CD4-positive, alpha-beta T cell treated with Interleukin-15 for 1 hour (primary cell): ENCODE results near the gene RIIAD1.
"Not testable (repeated sequence)": the region's sequence is repeated elsewhere in the genome, so short reads cannot be mapped to it uniquely, and the experiment has no call there.

ENCODE experiments used
- DNase-seq: peaks from one replicate; pipeline ENCODE4 v3.0.0-alpha.2; 2020

RIIAD1 gene, protein sequence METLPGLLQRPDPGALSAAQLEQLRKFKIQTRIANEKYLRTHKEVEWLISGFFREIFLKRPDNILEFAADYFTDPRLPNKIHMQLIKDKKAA

DNA sequence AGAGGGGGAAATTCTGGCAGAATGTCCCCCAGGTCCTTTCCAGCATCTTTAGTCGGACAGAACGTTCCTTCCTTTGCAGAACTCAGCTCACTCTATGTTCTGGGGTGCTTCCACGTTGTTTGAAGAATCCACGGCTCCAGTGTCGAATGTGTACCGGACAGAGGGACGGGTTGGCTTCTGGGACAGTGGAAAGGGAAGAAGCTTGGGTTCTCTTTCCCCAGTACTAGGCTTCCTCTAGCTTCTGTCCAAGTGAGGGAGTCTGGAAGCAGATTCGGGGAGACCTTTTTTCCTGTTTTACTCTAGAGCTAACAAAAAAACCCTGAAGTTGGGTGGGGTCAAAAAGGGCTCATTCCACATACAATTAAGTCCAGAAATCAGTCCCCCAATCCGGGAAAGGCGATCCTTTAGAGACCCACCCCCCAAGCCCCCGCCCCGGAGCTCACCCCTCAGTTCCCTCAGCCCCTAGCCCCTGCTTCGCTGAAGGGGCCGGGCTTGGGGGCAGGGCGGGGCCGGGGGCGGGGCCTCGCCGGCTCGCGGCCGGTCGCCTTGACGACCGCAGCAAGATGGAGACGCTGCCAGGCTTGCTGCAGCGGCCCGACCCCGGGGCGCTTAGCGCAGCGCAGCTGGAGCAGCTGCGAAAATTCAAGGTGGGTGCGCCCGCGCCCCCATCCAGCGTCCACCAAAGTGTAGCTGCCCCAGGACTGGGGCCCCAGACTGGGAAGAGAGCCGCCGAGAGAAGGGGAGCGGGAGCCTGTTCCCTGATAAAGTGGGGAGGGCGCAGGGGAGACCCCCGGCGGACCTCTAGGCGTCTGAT lies at the start of gene RIIAD1:
TSS of gene RIIAD1 (plus strand) at position 549 of the 814 bp plus-strand sequence. CDS start at position 564, 15 bp downstream.
- peak; percentile 56 for DNase-seq

DNA sequence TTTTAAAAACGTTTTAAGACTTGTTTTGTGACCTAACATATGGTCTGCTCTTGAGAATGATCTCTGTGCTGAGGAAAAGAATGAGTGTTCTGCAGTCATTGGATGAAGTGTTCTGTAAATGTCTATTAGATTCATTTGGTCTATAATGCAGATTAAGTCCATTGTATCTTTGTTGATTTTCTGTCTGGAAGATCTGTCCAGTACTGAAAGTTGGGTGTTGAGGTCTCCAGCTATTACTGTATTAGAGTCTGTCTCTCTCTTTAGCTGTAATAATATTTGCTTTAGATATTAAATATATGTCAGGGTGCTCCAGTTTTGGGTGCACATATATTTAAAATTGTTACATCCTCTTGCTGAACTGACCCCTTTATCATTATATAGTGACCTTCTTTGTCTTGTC lies 47.9 kb upstream of the RIIAD1 start:
- no peak for DNase-seq

DNA sequence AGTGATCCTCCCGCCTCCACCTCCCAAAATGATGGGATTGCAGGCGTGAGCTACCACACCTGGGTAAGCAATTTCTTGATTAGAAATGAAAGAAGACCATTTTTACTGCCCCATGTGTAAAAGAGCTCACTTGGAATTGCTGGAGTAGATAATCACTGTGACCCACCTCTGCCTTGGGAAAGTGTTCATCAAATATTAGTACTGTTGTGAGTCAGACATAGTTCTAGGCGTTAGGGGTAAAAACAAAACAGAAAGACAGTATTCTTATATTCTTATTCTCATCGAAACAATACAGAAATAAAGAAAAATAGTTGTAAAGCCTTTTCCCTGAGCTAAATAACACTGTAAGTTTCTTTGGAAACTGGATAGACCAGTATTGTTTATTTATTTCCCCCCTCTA lies 40.9 kb upstream of the RIIAD1 start:
- DNase-seq: no peak

DNA sequence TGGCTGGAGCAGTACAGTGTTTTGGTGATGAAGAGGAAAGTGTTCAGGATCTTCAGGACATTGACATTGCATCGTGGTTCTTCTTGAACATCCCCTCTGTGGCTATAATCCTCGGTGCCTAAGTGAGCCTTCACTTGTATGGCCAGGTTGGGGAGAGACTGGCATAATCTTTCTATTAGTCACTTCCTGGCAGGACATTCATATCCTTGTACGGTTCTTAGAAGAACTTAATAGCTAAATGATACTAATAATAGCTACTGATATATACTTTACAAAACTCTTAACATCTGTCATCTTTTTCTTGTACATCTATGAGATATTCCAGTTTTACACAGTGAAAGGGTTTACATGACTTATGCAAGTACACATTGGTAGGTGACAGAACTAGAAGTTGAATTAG lies 40.5 kb upstream of the RIIAD1 start:
- DNase-seq: no peak

DNA sequence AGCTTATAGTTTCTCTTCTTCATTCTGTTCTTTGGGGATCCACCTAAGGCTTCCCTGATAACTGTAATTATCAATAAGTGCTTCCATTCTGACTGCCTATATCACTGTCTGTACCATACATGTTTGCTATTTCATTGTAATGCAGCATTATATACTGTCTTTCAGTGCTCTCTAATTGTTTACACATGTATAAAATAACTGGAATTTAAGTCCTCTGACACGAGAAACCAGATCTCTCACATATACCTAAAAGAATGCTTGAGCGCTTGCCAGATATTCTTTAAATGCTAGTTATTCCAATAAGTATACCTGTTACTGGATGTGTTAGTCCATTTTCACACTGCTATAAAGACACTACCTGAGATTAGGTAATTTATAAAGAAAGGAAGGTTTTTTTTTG lies 39.4 kb upstream of the RIIAD1 start:
- DNase-seq: no peak

DNA sequence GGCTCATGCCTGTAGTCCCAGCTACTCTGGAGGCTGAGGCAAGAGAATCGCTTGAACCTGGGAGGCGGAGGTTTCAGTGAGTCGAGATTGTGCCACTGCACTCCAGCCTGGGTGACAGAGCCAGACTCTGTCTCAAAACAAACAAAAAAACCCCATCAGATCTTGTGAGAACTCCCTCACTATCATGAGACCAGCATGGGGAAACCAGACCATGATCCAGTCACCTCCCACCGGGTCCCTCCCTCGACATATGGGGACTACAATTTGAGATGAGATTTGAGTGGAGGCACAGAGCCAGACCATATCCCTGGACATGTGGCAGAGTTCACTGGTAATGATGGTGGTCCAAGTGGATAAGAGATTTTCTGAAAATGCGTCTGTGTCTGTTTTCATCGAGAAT lies 38.4 kb upstream of the RIIAD1 start:
- not testable (repeated sequence) for DNase-seq

DNA sequence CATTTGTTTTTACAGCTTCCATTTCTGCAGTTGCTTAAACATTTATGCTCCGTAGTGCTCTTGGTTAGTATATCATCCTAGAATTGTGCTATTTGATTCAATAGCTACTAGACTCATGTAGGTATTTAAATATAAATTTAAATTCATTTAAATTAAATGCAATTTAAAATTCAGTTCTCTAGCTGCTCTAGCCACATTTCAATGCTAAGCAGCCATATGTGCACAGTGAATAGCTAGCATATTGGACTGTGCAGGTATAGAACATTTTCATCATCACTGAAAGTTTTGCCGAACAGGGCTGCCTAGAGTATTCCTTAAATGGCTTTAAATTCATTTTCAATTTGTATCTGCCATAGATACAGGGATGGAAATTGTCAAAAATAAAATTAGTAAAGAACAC lies 37.2 kb upstream of the RIIAD1 start:
- no peak for DNase-seq

DNA sequence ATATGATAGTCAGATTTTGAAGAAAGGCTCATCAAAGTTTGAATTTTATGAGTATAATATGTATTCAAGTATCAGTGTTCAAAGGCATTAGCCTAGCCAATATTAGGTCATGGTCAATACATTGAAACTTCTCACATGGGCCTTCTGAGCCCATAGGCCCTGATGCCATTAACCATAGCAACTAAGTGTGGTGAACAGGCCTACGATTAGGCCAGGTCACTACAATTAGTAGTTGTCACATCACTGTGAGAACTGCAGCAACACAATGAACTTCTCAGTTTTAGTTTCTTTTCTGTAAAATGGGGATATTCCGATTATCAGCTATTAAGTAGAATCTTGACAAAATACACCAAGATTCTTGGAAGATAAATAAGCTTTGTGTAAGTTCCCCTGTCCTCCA lies 34.8 kb upstream of the RIIAD1 start:
- no peak for DNase-seq

DNA sequence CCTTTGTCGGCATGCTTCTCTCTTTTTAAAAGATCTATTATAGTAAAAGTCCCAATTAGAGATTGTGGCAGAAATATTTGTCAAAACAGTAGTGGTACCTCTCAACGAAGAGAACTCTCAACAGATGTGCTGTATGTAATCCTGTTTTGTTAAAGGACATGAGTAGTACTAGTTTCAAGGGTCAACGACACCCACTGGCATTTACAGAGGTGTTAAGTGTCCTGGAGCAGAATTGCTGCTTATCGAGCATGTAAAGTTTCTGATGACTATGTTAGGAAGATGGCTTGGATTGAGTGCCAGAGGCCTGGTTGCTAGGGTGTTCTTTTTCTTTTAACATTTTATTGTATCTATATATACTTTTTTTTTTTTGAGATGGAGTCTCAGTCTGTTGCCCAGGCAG lies 31.8 kb upstream of the RIIAD1 start:
- DNase-seq: no peak

DNA sequence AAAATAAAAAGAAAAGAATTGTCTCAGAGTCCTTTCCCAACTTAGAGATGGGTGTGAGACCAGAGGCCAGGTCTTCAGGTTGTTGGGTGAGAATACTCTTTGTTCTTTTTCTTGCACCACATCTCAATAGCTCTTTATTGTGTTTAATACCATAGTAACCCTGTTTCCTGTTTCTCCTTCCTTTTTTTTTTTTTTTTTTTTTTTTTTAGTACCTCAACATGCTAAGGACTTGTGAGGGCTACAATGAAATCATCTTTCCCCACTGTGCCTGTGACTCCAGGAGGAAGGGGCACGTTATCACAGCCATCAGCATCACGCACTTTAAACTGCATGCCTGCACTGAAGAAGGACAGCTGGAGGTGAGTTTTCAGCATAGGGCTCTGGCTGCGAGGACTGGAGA lies 29.1 kb upstream of the RIIAD1 start:
- no peak for DNase-seq

DNA sequence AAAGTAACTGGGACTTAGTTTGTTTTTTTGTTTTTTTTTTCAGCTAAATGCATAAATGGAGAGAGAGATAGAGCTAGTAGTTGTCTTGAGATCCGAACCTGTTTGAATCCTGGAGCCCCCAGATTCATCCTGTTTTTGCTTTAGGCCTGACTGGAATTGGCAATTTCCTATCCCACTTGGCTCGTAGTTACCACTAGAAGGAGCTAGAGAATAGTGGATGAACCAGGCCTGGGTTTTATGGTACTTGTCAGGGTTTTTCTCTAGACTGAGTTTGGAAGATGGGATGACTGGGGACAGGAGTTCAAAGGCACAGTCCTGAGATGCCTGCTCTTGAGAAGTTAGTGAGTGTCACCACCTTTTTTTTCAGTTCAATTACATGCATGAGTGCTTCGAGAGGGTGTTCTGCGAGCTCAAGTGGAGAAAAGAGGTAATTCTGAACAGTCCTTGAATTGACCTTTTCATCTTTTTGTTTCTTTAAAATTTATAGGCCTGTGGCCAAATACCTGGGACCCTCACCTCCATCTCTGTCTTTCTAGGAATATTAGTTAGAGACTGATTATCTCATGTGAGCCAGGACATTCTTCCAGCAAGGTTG lies 28.2 kb upstream of the RIIAD1 start:
- DNase-seq: no peak

DNA sequence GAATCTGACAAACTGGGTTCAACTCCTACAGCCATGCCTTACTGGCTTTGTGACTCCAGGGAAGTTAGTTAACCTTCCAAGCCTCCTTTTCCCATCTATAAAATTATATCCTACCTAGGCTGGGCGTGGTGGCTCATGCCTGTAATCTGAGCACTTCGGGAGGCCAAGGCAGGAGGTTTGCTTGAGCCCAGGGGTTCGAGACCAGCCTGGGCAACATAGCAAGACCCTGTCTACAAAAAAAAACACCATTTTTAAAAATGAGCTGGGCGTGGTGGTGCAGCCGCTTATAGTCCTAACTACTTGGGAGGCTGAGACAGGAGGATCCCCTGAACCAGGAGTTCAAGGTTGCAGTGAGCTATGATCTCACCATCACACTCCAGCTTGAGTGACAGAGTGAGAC lies 19.8 kb upstream of the RIIAD1 start:
- no peak for DNase-seq

DNA sequence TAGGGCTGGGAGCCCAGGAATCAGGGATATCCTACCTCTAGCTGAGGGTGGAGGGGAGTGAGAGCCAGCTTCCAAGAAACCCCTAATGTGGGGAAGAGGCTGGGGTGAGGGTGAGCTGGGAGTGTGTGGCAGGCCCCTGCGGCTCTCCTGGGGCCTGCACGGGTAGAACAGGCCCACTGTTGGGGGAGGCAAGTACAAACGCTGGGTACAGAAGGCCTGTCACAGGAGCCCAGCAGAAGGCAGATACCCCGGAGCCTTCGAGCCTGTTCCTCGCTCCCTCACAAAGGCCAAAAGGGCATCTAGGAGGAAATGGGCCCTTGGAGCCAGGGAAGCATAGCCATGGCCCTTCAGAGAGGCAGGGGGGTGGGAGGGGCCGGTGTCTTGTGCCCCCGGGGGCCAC lies 18.4 kb upstream of the RIIAD1 start:
- no peak for DNase-seq

DNA sequence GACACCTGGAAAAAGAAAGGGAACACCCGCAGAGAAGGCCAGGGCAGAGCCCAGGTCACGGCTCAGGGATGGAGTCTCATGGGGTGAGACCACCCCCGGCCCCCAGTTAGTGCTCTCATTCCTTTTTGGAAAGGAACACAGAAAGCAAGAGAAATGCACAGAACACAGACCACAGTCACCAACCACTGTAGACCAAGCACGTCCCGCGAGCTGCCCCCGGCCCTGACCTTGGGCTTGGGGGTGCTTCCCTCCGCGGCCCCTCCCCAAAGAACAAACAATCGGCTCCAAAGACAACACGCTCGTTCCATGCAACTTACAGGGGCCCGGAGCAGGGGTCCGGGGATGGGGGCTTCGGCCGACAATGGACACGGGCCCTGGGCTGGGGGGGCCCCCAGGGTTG lies 17.5 kb upstream of the RIIAD1 start:
- no peak for DNase-seq

DNA sequence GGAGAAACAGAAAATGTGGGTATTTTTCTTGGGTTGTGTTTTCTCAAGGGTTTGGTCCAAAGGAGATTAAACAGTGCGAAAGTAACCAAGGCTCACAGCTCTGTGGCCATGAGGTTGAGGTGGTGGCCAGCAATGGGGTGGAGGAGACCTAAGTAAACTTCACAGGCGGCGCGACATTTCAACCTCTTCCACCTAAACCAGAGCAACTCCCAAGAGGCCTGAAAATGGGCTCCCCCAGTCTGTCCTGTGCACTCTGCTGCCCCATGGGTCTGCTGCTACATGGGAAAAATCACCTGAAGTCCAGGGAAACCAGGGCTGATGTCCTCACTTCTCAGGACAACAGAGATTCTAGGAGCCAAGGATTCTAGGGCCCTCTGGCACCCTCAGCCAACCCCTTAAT lies 17.1 kb upstream of the RIIAD1 start:
- DNase-seq: no peak

DNA sequence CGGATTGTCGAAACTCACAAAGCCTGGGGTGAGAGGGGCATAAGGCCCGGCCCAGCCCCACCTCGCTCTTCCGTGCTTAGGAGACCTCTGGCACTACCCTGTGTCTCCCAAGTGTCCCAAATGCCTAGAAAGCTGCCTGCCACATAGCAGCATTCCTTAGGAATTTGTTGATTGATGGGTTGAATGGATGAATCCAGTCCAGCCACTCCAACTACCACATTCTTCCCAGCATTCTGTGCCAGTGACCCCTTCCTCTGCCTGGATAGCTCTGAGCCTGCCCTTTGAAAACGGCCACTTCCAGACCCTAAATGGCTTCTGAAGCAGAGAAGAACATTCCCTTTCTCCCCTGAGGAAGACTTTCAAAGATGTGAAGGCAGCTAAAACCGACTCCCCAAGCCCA lies 16.2 kb upstream of the RIIAD1 start:
- no peak for DNase-seq

DNA sequence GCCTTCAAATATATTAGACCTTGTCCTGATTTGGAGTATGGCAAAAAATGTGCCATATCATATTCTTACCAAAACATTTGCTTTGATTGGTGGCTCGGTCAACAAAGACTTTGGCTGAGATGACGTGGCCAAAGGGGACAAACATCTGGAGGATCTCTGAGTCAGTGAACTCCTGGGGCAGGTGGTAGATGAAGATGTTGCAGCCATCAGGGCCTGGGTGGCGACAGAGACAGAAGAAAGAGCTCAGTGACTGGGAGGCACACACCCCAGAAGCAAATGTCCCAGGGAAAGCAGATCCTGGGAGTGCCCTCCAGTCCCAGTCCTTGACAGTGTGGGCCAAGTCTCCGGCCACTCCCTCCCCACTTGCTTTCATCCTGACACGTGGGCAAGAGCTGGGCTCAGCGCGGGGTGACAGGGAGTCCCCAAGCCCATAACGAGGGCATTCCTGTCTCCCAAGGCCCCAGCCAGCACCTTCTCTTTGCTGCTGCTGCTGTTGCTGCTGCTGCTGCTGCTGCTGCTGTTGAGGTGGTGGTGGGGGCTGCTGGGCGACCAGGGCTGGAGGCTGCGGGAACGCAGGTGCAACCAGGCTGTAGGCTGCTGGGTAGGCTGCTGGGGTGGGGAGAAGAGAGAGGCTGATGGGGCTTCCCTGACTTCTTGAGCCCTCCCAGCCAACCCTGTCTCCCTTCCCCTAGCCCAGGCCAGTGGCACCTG lies 15.4 kb upstream of the RIIAD1 start:
- DNase-seq: no peak

DNA sequence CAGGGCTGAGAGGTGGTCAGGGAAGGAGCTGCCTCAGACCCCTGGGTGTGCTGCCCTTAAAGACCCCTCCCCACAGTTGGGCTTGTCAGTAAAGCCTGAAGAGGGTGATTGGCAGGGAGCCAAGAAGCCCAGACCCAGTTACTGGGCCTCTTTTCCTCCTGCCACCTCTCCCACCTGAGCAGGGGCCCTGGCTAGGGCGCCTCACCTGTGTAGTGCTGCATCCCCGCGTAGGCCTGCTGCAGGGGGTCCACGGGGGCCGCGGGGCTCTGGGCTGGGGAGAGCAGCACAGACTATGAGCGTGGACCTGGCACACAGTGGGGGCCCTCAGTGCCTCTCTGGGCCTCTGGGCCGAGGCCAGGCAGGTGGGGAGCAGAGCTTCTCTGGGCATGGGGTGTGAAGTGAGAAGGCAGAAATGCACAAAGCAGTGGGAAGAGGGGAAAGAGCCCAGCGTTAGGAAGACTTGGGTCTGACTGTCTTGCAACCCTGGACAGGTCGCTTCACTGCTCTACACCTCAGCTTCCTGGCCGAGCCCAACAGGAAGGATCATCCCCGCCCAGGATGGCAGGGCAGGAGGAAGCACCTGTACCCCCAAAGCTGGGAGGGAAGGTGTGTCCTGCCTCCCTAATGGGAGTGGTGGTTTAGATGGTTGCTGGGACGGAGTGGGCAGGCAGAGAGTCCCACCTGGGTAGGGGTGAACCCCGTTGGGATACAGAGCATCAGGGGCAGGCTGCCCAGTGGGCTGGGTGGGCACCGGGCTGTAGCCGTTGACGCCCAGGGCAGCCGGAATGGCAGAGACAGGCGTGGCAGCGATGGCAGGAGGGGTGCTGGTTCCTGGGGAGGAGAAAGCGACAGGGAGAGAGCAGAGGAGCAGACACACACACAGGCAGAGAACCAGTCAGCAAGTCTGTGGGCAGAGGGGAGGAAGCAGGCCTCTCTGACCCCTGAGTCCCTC lies 14.6 kb upstream of the RIIAD1 start:
- no peak for DNase-seq

DNA sequence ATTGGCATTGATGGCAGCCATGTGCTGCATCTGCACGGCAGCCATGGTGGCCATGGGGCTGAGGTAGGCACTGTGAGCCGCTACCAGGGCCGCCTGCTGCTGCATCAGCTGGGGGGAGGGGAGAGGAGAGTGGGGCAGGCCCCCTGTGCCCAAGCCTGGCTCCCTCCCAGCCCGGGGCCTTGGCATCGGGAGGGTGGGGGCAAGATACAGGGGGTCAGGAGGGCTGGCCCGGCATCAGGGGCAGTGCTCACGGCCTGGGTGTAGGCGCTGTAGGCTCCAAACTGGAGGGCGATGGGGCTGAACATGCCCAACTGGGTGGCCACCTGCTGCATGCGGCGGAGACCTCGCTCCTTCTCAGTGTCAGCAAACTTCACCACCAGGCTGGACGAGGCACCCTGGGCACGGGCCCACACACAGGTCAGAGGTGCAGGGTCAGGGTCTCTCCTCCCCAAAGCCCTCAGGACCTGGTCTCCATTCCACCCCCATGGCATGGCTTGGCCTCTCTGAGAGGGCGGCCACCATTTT lies 13.7 kb upstream of the RIIAD1 start:
- no peak for DNase-seq

DNA sequence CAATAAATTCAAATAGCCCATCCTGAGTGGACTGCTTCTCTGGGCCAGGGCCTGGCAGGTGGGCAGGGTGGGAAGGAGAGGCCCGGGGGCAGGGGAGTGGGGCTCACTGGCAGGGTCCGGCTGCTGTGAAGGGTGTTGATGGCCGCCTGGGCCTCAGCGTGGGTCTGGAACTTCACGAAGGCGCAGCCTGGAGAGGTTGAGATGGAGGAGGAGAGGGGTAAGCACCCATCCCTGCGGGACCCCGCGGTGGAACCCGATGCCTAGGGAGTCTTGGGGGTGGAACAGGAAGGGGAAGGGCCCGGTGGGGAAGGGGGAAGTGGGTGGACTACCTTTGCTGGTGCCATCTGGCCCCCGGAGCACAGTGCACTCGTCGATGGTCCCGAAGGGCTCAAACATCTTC lies 12.4 kb upstream of the RIIAD1 start:
- DNase-seq: no peak

DNA sequence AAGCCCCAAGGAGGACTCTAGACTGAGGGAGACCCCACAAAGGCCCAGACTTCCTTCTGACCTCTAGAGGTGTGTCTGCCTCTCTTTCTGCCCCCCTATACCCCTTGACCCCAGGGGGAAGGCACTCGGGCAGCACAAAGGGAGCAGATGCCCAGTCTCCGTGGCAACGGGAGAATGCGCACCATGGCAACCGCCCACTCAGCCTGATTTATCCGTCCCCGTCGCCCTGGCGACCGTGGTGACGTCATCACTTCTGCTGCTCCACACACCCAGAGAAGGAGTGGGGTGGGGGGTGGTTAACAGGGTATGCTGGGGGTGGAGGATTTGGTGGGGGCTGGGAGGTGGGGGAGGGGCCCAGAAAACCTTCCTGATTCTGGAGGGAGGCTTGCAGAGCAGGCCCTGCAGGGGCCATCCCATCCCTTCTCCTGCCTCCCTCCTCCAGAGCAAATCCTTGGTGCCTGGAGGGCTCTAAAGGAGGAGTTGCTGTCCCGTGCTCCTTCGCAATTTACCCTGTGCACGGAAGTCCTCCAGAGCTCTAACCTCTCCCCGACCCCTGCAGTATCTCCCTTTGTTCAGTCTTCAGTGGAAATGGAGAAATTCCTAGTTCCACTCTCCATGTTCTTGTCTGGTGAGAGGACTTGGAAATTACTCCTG lies 11.0 kb upstream of the RIIAD1 start:
- DNase-seq: peak; percentile 26
